ENCODE data around the gene KAT8.
"Not testable (repeated sequence)": the region's sequence is repeated elsewhere in the genome, so short reads cannot be mapped to it uniquely, and the experiment has no call there.

Gene KAT8

DNA sequence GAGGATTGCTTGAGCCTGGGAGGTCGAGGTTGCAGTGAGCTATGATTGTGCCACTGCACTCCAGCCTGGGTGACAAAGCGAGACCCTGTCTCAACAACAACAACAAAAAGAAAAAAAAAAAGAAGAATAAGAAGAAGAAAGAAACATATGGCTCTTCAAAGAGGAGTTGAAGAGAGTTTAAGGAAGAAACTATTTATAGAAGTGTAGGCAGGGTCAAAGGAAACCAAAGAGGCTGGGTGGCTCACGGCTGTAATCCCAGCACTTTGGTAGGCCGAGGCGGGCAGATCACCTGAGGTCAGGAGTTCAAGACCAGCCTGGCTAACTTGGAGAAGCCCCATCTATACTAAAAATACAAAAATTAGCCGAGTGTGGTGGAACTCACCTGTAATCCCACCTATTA is 33.5 kb downstream of the KAT8 start:
- not testable (repeated sequence) for H3K36me3 ChIP-seq (replicated peaks in 1 of 2; ENCODE audit: control insufficient read depth in 2 of 2, insufficient read depth in 2 of 2, low read length in 2 of 2); H2AK5ac ChIP-seq (ENCODE audit: low read depth, low read length); H2BK15ac ChIP-seq (ENCODE audit: low read length); H3K4me2 ChIP-seq (ENCODE audit: insufficient read depth, low read length, poor library complexity, severe bottlenecking); H3K14ac ChIP-seq (ENCODE audit: low read length); H3K23ac ChIP-seq (ENCODE audit: low read depth, low read length, poor library complexity); H3K4me1 ChIP-seq (ENCODE audit: control insufficient read depth in 2 of 2, insufficient read depth in 1 of 2, low read depth in 1 of 2, low read length in 2 of 2); H3K18ac ChIP-seq (ENCODE audit: low read length); H3K9me3 ChIP-seq (replicated peaks in 1 of 2; ENCODE audit: control insufficient read depth in 2 of 2, insufficient read depth in 1 of 2, low read depth in 1 of 2, low read length in 2 of 2); H2BK12ac ChIP-seq (ENCODE audit: low read length); H4K8ac ChIP-seq (ENCODE audit: low read depth, low read length); DNase-seq (ENCODE audit: low spot score); H2AFZ ChIP-seq (ENCODE audit: low read length); H3K27ac ChIP-seq (replicated peaks; ENCODE audit: low read length); H2BK5ac ChIP-seq (ENCODE audit: low read length); H3K4ac ChIP-seq (ENCODE audit: low read length); H3K4me3 ChIP-seq (ENCODE audit: low read length in 2 of 2); H2BK120ac ChIP-seq (ENCODE audit: low read depth, low read length); H3K9ac ChIP-seq (ENCODE audit: low read depth, low read length, poor library complexity); H4K91ac ChIP-seq (ENCODE audit: low read depth, low read length, poor library complexity); H3K79me1 ChIP-seq (ENCODE audit: low read depth, low read length)
- H3K27me3 ChIP-seq (ENCODE audit: control insufficient read depth in 3 of 3, insufficient read depth in 3 of 3, low read depth in 1 of 3, low read length in 3 of 3): peaks cover 0 to 41% (median 25%) of the 10 kb centered on the region in 3 experiments
- WGBS, 2 donors (ENCODE audit: extremely low coverage in 2 of 2, insufficient read length in 2 of 2, insufficient replicate concordance in 1 of 2): no CpG with 5 or more reads among the region's 6 CpGs

DNA sequence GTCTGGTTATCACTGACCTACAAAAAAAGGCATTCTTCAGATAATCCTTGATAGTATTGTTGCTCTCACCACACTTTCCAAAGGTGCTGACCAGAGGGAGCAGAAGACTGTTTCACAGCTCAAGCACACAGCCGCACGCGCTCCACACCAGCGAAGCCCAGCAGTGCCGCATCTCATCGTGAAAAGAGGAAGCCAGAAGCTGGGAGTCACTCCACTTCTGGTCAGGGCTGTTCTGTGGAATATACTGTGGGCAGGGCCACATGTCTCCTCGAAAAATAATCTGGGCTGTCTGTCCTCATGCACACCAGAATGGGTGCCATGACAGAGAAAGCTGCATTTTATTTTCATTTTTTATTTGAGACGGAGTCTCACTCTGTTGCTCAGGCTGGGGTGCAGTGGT is 39.7 kb downstream of the KAT8 start:
- no peak overlapping the region for H3K4ac ChIP-seq (ENCODE audit: low read length)
- peak overlapping the region; percentile 19 for H2AFZ ChIP-seq (ENCODE audit: low read length)
- no peak overlapping the region for H3K27ac ChIP-seq (replicated peaks; ENCODE audit: low read length)
- peak overlapping the region; percentile 51 for H3K18ac ChIP-seq (ENCODE audit: low read length)
- DNase-seq (ENCODE audit: low spot score): no peak
- no peaks in the 10 kb centered on the region for H3K9me3 ChIP-seq (replicated peaks in 1 of 2; ENCODE audit: control insufficient read depth in 2 of 2, insufficient read depth in 1 of 2, low read depth in 1 of 2, low read length in 2 of 2)
- no peak overlapping the region for H2BK5ac ChIP-seq (ENCODE audit: low read length)
- H3K79me1 ChIP-seq (ENCODE audit: low read depth, low read length): no peaks in the 10 kb centered on the region
- no peak overlapping the region for H2AK5ac ChIP-seq (ENCODE audit: low read depth, low read length)
- H3K4me3 ChIP-seq (ENCODE audit: low read length in 2 of 2): no peak overlapping the region
- no peak overlapping the region for H3K14ac ChIP-seq (ENCODE audit: low read length)
- H3K4me2 ChIP-seq (ENCODE audit: insufficient read depth, low read length, poor library complexity, severe bottlenecking): no peak overlapping the region
- no peak overlapping the region for H3K23ac ChIP-seq (ENCODE audit: low read depth, low read length, poor library complexity)
- H4K8ac ChIP-seq (ENCODE audit: low read depth, low read length): no peak overlapping the region
- no peak overlapping the region for H2BK15ac ChIP-seq (ENCODE audit: low read length)
- H3K36me3 ChIP-seq (replicated peaks in 1 of 2; ENCODE audit: control insufficient read depth in 2 of 2, insufficient read depth in 2 of 2, low read length in 2 of 2): no peaks in the 10 kb centered on the region
- H3K9ac ChIP-seq (ENCODE audit: low read depth, low read length, poor library complexity): no peak overlapping the region
- H4K91ac ChIP-seq (ENCODE audit: low read depth, low read length, poor library complexity): no peak overlapping the region
- H2BK12ac ChIP-seq (ENCODE audit: low read length): peak overlapping the region; percentile 31
- no peak overlapping the region for H2BK120ac ChIP-seq (ENCODE audit: low read depth, low read length)
- WGBS, 2 donors (ENCODE audit: extremely low coverage in 2 of 2, insufficient read length in 2 of 2, insufficient replicate concordance in 1 of 2): no CpG with 5 or more reads among the region's 8 CpGs
- peaks cover 0 to 4% of the 10 kb centered on the region in 2 donors for H3K4me1 ChIP-seq (ENCODE audit: control insufficient read depth in 2 of 2, insufficient read depth in 1 of 2, low read depth in 1 of 2, low read length in 2 of 2)
- peaks cover 0 to 3% (median 0%) of the 10 kb centered on the region in 3 experiments for H3K27me3 ChIP-seq (ENCODE audit: control insufficient read depth in 3 of 3, insufficient read depth in 3 of 3, low read depth in 1 of 3, low read length in 3 of 3)

DNA sequence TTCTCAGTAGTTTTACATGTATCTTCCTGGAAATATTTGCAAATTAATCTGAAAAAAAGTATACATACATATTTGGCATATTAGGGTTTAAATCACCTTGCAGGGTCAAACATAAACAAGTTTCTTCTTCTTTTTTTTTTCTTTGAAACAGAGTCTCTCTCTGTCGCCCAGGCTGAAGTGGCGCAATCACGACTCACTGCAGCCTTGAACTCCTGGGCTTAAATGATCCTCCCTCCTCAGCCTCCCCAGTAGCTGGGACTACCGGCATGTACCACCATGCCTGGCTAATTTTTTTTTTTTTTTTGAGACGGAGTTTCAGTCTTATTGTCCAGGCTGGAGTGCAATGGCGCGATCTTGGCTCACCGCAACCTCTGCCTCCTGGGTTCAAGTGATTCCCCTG is 49.9 kb downstream of the KAT8 start:
- Histone ChIP-seq H2BK120ac (ENCODE audit: low read depth, low read length) (no peak overlapping the region), H3K79me1 (ENCODE audit: low read depth, low read length) (no peaks in the 10 kb centered on the region), H3K9ac (ENCODE audit: low read depth, low read length, poor library complexity) (no peak overlapping the region), H4K8ac (ENCODE audit: low read depth, low read length) (no peak overlapping the region), H2BK15ac (ENCODE audit: low read length) (no peak overlapping the region), H2AFZ (ENCODE audit: low read length) (no peak overlapping the region), H3K4me1 (ENCODE audit: control insufficient read depth in 2 of 2, insufficient read depth in 1 of 2, low read depth in 1 of 2, low read length in 2 of 2) (peaks cover 3 to 5% of the 10 kb centered on the region in 2 donors), H2BK5ac (ENCODE audit: low read length) (no peak overlapping the region), H2BK12ac (ENCODE audit: low read length) (no peak overlapping the region), H3K14ac (ENCODE audit: low read length) (no peak overlapping the region), H3K23ac (ENCODE audit: low read depth, low read length, poor library complexity) (no peak overlapping the region), H3K18ac (ENCODE audit: low read length) (no peak overlapping the region), H3K9me3 (replicated peaks in 1 of 2; ENCODE audit: control insufficient read depth in 2 of 2, insufficient read depth in 1 of 2, low read depth in 1 of 2, low read length in 2 of 2) (peaks cover 0 to 5% of the 10 kb centered on the region in 2 donors), H3K27ac (replicated peaks; ENCODE audit: low read length) (no peak overlapping the region), H3K4me2 (ENCODE audit: insufficient read depth, low read length, poor library complexity, severe bottlenecking) (no peak overlapping the region), H3K4ac (ENCODE audit: low read length) (no peak overlapping the region), H3K4me3 (ENCODE audit: low read length in 2 of 2) (no peak overlapping the region), H4K91ac (ENCODE audit: low read depth, low read length, poor library complexity) (no peak overlapping the region), H3K36me3 (replicated peaks in 1 of 2; ENCODE audit: control insufficient read depth in 2 of 2, insufficient read depth in 2 of 2, low read length in 2 of 2) (no peaks in the 10 kb centered on the region), H2AK5ac (ENCODE audit: low read depth, low read length) (no peak overlapping the region), H3K27me3 (ENCODE audit: control insufficient read depth in 3 of 3, insufficient read depth in 3 of 3, low read depth in 1 of 3, low read length in 3 of 3) (peaks cover 0 to 3% (median 0%) of the 10 kb centered on the region in 3 experiments)
- no CpG with 5 or more reads among the region's 8 CpGs for WGBS, 2 donors (ENCODE audit: extremely low coverage in 2 of 2, insufficient read length in 2 of 2, insufficient replicate concordance in 1 of 2)
- DNase-seq (ENCODE audit: low spot score): no peak

DNA sequence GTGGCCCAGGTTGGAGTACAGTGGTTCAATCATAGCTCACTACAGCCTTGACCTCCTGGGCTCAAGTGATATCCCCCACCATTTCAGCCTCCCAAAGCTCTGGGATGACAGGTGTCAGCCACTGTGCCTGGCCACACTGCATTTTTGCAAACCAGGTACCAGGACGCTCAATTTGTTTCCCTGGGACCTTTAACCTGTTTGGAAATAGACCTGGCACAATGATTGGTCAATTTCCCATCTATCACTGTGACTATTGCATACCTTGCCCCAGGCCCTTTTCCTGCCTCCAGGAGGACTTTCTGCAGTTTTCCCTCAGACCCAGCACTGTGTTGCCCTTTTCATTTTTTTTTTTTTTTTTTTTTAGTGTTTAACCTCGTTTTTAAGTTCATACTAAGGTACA is 51.4 kb downstream of the KAT8 start:
- no peak overlapping the region for H2BK120ac ChIP-seq (ENCODE audit: low read depth, low read length)
- H4K8ac ChIP-seq (ENCODE audit: low read depth, low read length): no peak overlapping the region
- no peak overlapping the region for H2BK5ac ChIP-seq (ENCODE audit: low read length)
- no peaks in the 10 kb centered on the region for H3K79me1 ChIP-seq (ENCODE audit: low read depth, low read length)
- no peak overlapping the region for H3K9ac ChIP-seq (ENCODE audit: low read depth, low read length, poor library complexity)
- no peaks in the 10 kb centered on the region for H3K36me3 ChIP-seq (replicated peaks in 1 of 2; ENCODE audit: control insufficient read depth in 2 of 2, insufficient read depth in 2 of 2, low read length in 2 of 2)
- no peak overlapping the region for H2AK5ac ChIP-seq (ENCODE audit: low read depth, low read length)
- H3K27ac ChIP-seq (replicated peaks; ENCODE audit: low read length): no peak overlapping the region
- H3K18ac ChIP-seq (ENCODE audit: low read length): no peak overlapping the region
- no peak overlapping the region for H2BK12ac ChIP-seq (ENCODE audit: low read length)
- H3K4me3 ChIP-seq (ENCODE audit: low read length in 2 of 2): no peak overlapping the region
- H2AFZ ChIP-seq (ENCODE audit: low read length): no peak overlapping the region
- H3K23ac ChIP-seq (ENCODE audit: low read depth, low read length, poor library complexity): no peak overlapping the region
- H3K4me2 ChIP-seq (ENCODE audit: insufficient read depth, low read length, poor library complexity, severe bottlenecking): no peak overlapping the region
- DNase-seq (ENCODE audit: low spot score): no peak
- no peak overlapping the region for H2BK15ac ChIP-seq (ENCODE audit: low read length)
- H3K27me3 ChIP-seq (ENCODE audit: control insufficient read depth in 3 of 3, insufficient read depth in 3 of 3, low read depth in 1 of 3, low read length in 3 of 3): peaks cover 0 to 3% (median 0%) of the 10 kb centered on the region in 3 experiments
- no CpG with 5 or more reads among the region's 2 CpGs for WGBS, 2 donors (ENCODE audit: extremely low coverage in 2 of 2, insufficient read length in 2 of 2, insufficient replicate concordance in 1 of 2)
- H3K4me1 ChIP-seq (ENCODE audit: control insufficient read depth in 2 of 2, insufficient read depth in 1 of 2, low read depth in 1 of 2, low read length in 2 of 2): peaks cover 3 to 5% of the 10 kb centered on the region in 2 donors
- no peak overlapping the region for H3K14ac ChIP-seq (ENCODE audit: low read length)
- peaks cover 0 to 5% of the 10 kb centered on the region in 2 donors for H3K9me3 ChIP-seq (replicated peaks in 1 of 2; ENCODE audit: control insufficient read depth in 2 of 2, insufficient read depth in 1 of 2, low read depth in 1 of 2, low read length in 2 of 2)
- H3K4ac ChIP-seq (ENCODE audit: low read length): no peak overlapping the region
- H4K91ac ChIP-seq (ENCODE audit: low read depth, low read length, poor library complexity): no peak overlapping the region

All from neuronal stem cell (in vitro differentiated cells).